Skin epidermis (tissue), 12 donors: ENCODE results near the gene CROCC2.

Source experiments
- H3K27ac ChIP-seq, 21 experiments: fragments of 200-600 bp; sonication (generic) in 11 of 21; one replicate each; pipeline ENCODE4 v1.5.0; 2020; ENCODE audit warnings: mild to moderate bottlenecking in 3 of 21, inconsistent platforms in 2 of 21, moderate library complexity in 2 of 21
- H3K4me3 ChIP-seq, 7 experiments: fragments of 200-600 bp; sonication (generic) in 2 of 7; one replicate each; pipeline ENCODE4 v1.5.0; 2020; ENCODE audit warnings: inconsistent platforms in 2 of 7, mild to moderate bottlenecking in 2 of 7, moderate library complexity in 1 of 7

The CROCC2 gene

DNA sequence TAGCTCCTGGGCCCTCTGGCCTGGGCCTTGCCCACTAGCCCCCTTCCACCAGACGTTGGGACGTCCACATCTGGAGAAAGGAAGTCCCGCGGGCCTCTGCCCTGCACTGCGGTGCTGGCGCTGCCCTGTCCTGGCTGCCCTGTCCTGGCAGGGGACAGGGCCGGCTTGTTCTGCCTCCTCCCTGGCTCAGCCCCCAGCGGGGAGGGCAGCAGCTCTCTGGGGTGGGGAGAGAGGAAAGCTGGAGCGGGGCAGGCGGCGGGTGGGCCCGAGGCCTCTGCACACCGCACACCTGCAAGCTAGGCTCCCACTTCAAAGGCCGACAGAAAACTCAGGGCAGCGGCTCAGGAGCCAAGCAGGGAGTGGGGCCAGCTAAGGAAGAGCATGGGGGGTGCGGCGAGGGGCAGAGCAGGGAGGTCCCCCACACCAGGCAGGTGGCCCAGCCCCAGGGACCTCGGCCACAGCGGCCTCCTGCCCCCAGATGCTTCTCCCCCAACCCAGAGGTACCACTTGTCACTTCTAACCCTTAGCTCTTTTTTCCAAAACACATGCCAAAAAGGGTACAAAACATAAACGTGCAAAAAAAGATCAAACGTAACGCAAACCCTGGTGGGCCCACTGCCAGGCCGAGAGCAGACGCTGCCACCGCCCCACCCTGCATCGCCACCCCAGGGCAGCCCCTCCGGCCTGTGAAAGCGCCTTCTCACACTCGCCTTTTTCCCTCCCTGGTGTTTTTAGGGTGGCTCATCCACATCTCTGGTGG is 105.8 kb downstream of the CROCC2 start:
- H3K27ac ChIP-seq: no peak overlapping the region
- no peak overlapping the region for H3K4me3 ChIP-seq

GRCh38 chr2:241014224-241014623 is 108.1 kb downstream of the CROCC2 start:
- no peak overlapping the region for H3K4me3 ChIP-seq
- H3K27ac ChIP-seq: no peak overlapping the region

- no peak overlapping the region for H3K27ac ChIP-seq
- H3K4me3 ChIP-seq: no peak overlapping the region
Measured at GRCh38 chr2:241014764-241015163, 108.6 kb downstream of the CROCC2 start.

- H3K27ac ChIP-seq: no peak overlapping the region
- H3K4me3 ChIP-seq: no peak overlapping the region
Measured at GRCh38 chr2:241015439-241015838, 109.3 kb downstream of the CROCC2 start.

- Histone ChIP-seq H3K27ac (no peak overlapping the region), H3K4me3 (no peak overlapping the region)
Measured at GRCh38 chr2:241017228-241017940, 111.2 kb downstream of the CROCC2 start.

GRCh38 chr2:241018051-241018891 is 112.1 kb downstream of the CROCC2 start:
- Histone ChIP-seq H3K4me3 (no peak overlapping the region), H3K27ac (no peak overlapping the region)

DNA sequence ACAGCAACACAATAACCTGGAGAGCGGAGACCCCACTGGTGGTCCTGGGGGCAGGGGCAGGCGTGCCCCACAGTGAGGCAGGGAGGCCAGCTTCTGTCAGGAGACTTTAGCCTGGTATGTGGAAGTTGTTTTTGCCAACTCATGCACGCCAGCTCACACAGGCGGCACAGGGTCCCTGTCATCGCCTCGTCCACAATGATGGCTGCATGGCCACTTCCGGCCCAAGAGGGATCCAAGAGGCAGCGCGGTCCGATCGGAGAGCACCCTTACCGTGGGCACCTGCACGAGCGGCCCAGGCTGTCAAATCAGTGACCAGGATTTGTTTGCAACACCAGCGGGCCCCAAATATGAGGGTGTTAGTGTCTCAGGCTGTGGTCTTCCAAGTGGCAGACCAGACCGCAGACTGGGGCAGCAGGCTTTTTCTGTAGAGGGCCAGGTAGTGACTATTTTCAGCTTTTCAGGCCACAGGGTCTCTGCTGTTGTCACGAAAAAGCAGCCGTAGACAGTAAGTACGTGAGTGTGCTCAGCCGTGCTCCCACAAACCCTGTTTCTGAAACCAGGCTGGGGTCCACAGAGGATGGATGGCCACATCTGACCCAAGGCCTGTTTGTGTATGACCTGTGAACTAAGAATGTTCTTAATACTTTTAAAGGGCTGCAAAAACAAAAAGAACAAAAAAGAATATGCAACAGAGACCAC is 113.5 kb downstream of the CROCC2 start:
- Histone ChIP-seq H3K27ac (no peak overlapping the region), H3K4me3 (no peak overlapping the region)

DNA sequence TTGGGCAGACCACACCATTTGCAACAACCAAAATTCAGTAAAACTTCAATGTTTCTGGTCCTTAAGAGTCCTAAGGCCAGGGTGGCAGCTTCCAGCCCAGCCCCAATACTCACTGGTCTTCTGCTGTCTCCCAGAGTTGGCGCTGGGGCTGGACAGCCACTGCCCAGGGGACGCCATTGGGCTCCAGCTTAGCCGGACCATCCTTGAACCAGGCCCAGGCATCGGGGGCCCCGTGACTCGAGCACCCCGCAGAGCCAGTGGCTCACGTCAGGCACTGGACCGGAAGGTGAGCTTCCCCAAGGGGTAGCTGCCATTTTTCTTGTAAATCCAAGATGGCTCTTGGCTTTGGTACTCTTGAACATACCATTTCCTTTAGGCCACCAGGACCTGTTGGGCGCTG is 114.1 kb downstream of the CROCC2 start:
- no peak overlapping the region for H3K4me3 ChIP-seq
- H3K27ac ChIP-seq: no peak overlapping the region

DNA sequence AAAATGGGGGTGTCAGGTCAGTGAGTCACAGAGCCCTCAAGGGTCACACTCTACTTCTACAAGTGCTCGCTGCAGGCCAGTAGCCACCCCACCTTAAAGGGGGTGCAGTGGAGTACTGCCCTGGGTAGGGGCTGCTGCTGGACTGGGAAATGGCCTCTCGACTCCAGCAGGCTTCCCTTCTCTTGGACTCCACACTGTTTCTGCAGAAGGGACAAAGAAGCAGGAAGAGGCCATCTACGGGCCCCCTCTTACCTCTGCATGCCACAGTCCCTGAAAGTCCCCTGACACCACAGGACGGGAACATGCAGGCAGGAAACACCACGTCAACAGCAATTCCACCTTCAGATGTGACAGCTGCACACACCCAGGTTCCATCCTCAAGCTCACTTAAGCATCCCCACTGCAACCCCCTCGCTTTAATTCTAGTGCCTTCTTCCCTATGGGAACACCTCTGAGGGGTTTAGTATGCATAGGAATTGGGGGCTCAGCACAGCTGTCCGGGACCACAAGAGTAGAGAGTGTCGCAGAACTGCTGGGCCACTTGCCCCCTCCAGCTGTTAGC is 114.6 kb downstream of the CROCC2 start:
- no peak overlapping the region for H3K4me3 ChIP-seq
- no peak overlapping the region for H3K27ac ChIP-seq

GRCh38 chr2:241025639-241026038 is 119.5 kb downstream of the CROCC2 start:
- H3K4me3 ChIP-seq: no peak overlapping the region
- no peak overlapping the region for H3K27ac ChIP-seq

DNA sequence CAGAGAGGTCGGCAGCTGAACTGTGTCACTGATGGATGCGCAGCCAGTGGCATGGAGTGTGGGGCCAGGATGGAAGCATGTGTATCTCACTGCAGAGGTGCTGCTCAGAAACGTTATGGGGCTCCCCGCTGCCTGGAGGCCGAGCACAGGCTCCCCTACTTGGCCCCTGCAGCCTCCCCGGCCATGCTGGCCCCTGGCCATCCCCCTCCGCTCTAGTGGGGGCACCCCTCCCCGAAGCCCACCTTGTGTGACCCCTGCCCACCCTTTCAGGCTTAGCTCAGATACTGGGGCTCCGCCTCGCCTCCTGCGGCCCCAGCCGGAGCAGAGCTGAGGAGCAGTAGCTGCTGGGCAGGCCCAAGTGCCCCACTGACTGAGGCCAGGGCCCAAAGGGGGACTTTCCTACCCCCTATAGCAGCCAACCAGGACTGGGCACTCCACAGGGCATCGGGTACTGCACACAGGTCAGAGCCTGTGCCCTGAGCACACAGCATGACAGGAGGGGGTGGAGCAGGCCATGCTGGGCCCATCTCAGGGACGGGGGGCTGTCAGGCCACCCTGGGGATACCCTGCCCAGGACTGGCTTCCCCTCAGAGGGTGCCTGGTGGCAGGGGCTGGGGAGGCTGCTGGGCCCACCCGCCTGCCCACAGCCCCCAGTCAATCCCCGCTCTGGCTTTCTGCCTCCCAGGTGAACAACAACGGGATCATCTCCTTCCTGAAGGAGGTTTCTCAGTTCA is 123.6 kb downstream of the CROCC2 start:
- Histone ChIP-seq H3K4me3 (no peak overlapping the region), H3K27ac (no peak overlapping the region)

DNA sequence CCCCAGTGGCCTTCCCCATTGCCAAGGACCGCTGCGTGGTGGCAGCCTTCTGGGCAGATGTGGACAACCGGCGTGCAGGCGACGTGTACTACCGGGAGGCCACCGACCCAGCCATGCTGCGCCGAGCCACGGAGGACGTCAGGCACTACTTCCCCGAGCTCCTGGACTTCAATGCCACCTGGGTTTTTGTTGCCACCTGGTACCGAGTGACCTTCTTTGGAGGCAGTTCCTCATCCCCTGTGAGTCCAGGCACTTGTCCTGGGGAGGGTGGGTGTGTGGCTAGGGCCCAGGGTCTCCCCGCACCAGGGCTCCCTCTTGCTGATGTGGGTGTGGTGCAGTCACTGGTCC is 124.2 kb downstream of the CROCC2 start:
- no peak overlapping the region for H3K4me3 ChIP-seq

DNA sequence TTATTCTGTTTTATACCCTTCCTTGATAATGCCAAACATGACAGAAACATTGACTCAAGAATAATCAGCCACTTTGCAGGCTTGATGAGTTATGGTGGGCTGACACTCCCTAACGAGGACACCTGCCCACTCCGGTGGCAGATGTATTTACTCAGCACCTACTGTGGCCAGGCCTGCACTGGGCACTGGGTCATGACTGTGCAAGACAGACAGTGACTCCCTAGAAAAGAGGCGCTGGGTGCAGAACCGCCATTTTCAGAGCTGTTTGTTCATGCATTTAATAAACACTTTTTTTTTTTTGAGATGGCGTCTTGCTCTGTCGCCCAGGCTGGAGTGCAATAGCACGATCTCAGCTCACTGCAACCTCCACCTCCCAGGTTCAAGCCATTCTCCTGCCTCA is 124.7 kb downstream of the CROCC2 start:
- no peak overlapping the region for H3K4me3 ChIP-seq

More for the DNA sequence above, 124.2 kb downstream of the CROCC2 start:
- no peak overlapping the region for H3K27ac ChIP-seq

DNA sequence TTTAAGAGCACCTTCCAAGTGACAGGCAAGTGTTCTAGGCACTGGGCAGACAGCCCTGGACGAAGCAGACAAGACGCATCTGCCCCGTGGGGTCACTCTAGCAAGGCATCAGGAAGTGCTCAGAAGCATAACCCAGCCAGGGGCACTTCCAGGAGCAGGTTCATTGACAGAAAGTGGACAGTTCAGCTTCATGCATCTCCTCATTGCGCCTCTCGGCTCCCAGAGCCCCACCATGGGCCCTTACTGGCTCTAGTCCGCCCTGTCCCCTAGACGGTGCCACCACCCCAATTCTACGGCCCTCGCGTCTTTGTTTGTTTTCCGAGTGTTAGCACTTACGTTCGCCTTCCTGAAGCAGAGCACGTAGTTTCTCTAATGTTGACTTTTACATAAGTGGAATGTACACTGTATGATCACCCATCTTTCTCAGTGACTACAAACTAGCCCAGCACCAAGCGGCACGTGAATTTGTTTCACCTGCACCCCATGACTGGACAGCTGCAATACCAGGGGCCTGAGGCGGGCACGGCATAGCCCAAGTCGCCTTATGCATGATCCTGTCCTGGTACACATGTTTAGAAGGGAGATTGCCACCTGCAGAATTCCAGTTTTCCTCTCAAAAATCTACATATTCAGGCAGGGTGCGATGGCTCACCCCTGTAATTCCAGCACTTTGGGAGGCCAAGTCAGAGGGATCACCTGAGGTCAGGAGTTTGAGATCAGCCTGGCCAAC is 125.5 kb downstream of the CROCC2 start:
- Histone ChIP-seq H3K27ac (no peak overlapping the region), H3K4me3 (no peak overlapping the region)

More for the DNA sequence above, 124.7 kb downstream of the CROCC2 start:
- H3K27ac ChIP-seq: no peak overlapping the region

DNA sequence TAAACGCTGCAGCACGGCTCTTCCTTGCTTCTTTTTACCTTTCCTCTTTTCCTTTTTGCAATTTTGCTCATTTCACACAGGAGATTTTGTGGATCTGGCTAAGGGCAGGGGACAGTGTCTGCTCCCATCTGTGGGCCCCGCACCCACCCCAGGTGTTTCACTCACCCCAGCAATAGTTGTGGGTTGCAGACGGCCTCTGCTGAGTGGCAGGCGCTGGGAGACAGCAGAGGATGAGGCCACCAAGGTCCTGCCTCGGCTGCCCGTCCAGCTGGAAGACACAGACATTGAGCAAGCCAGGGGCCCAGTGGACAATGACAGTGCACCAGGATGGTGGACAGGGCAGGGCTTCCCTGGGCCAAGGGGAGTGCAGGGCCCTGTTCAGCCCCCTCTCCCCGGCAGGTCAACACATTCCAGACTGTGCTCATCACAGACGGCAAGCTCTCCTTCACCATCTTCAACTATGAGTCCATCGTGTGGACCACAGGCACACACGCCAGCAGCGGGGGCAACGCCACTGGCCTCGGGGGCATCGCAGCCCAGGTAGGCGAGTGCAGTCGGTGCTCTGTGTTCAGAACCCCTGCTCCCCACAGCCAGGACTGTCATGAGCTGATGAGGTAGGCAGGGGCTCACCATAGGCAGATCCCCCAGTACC is 127.3 kb downstream of the CROCC2 start:
- Histone ChIP-seq H3K4me3 (no peak overlapping the region), H3K27ac (no peak overlapping the region)

GRCh38 chr2:241033994-241034393 is 127.9 kb downstream of the CROCC2 start:
- Histone ChIP-seq H3K4me3 (no peak overlapping the region), H3K27ac (no peak overlapping the region)

DNA sequence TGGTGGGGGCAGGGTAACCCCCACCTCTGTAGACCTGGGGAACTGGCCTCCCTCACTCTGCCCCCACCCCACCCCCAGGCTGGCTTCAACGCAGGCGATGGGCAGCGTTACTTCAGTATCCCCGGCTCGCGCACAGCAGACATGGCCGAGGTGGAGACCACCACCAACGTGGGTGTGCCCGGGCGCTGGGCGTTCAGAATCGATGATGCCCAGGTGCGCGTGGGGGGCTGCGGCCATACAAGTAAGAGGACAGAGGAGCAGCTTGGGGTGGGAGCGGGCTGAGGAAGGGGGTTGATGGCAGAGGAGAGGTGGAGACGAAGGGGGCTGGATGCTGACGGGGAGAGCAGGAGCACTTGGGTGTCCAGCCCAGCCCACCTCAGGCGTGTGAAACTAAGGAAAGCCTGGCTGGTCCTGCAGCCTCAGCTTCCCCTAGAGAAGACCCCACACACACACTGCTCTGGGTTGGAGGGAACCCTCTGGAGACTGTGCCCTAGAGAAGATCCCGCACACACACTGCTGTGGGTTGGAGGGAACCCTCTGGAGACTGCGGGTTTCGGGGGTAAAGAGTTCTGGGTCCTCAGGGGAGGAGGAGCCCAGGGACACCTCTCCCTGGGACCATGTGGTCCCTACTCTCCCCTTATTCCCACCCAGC is 128.5 kb downstream of the CROCC2 start:
- H3K4me3 ChIP-seq: no peak overlapping the region
- peak overlapping the region in 1 of 21 experiments; percentile 68 for H3K27ac ChIP-seq
